ENCODE data around the gene S1PR5. TPM values are rescaled to one million over a fixed set of nuclear protein-coding genes. Genes with fewer than 3 reads are reported as not detected.

The S1PR5 gene
- total RNA-seq, 1 donor from 2014 or later, result not detected

DNA sequence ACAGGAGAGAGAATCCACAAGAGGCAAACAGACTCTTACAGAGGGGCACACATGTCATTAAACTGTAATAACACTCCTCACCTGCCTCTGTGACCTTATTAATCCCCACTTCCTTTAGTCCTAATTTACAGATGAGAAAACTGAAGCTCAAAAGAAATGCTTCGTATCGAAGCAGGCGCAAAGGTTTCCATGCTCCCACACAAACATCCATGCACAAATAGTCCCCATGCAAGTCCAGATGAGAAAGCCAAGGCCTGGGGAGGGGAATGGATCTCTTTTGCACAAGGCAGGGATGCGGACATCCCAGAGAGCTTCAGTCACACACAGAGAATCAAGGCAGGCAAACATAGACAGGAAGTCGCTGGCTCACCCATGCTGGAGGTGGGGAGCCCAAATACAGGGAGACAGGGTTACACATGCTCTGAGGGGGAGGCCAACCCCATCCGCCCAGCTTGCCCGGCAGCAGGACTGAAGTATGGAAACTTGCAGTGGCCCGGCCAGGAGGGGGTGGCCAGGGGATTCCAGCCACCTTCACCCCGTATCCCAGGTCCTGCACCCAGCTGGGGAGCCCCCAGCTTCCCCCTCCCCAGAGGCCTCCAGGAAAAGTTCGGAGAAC, 468 bp downstream of the S1PR5 start:
- DNase-seq (ENCODE audit: low read depth in 2 of 2), result no peak

DNA sequence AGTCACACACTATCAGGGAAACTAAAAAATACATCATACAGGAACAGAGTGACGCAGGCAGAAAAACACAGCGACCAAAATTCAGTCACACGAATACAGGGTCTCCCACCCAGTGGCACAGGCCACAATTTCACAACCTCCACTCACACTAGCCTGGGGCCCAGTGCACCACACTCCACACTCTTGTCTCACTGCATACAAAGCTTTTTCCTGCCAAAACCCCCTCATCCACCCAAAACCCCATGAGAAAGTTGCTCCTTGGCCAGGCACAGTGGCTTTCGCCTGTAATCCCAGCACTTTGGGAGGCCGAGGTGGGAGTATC, 1.2 kb downstream of the S1PR5 start:
- DNase-seq (ENCODE audit: low read depth in 2 of 2), result no peak

DNA sequence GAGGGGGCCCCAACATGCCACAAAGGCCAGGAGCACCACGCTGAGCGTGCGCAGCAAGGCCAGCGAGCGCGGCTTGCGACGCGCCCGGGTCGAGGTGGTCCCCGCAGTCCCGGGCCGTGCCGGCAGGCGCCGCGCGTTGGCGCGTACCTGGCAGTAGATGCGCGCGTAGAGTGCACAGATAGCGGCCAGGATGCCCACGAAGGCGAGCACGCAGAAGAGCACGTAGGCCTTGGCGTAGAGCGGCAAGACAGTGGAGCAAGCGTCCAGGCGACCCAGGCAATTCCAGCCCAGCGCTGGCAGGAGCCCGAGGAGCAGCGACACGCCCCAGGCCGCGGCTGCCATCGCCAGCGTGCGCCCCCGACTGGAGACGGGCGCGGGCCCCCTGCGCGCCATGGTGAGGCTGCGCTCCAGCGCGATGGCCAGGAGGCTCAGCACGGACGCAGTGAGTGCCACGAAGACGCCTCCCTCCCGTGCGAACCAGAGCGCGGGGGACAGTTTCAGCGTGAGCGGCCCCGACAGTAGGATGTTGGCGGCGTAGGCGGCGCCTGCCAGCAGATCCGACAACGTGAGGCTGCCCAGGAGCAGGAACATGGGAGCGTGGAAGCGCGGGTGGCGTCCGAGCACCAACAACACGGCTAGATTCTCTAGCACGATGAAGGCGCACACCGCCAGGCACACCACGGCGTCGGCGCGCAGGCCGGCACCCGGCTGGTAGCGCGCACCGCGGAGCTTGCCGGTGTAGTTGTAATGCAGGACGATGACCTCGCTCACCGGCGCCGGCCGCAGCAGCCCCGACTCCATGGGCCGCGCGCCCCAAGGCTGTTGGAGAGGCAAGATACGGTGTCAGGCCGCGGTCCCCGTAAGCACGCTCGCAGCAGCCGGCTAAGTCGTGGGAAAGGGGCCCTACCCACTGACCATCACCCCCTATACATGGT, 2.8 kb downstream of the S1PR5 start:
- DNase-seq (ENCODE audit: low read depth in 2 of 2), result peak in 1 of 2 donors; percentile 40

DNA sequence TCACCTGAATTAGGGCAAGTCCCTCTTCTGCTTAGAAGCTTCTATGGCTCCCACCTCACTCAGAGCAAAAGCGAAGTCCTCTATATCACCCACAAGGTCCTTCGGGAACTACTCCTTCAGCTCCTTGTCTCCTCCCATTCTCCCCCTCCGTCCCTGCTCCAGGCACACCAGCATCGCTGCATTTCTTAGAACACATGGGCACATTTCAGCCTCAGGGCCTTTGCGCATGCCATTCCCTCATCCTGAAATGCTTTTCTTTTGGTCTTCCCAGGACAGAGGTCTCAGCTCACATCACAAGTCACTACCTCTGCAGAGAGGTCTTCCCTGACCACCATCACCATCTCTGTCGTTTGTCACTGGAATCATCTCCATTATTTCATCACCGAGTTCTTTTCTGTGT, 4.0 kb downstream of the S1PR5 start:
- DNase-seq (ENCODE audit: low read depth in 2 of 2), result no peak

DNA sequence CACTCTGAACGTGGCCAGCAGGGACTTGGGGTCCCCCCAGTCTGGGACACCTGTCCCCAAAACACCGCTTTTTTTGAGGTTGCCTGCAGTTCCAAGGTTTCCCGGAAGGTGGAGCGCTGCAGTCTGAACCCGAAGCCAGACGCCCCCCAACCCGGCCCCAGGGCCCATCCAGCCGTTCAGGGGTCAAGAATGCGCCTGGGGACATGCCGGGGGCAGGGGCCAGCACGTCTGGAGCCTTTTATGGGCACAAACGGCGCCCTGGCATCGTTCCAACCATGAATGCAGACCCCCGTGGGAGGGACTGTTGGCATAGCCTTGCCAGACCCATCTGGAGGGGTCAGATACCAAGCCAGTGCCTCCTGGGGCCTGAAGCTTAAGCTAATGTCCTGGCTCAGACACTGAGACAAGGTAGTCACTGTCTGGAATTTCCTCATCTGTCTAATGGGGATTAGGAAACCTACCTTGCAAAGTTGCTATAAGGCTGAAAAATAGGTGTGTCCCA, 6.9 kb downstream of the S1PR5 start:
- DNase-seq (ENCODE audit: low read depth in 2 of 2), result no peak

DNA sequence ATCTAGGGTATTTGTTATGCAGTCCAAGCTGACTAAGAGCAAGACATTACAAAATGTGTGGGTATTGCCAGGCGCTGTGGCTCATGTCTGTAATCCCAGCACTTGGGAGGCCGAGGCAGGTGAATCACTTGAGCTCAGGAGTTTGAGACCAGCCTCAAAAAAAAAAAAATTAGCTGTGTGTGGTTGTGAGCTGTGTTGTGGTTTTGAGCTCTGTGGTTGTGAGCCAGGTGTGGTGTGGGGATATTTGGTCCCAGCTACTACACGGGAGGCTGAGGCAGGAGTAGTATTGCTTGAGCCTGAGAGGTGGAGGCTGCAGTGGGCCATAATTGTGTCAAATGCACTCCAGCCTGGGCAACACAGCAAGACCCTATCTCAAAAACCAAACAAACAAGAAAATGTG, 8.5 kb downstream of the S1PR5 start:
- DNase-seq (ENCODE audit: low read depth in 2 of 2), result no peak

DNA sequence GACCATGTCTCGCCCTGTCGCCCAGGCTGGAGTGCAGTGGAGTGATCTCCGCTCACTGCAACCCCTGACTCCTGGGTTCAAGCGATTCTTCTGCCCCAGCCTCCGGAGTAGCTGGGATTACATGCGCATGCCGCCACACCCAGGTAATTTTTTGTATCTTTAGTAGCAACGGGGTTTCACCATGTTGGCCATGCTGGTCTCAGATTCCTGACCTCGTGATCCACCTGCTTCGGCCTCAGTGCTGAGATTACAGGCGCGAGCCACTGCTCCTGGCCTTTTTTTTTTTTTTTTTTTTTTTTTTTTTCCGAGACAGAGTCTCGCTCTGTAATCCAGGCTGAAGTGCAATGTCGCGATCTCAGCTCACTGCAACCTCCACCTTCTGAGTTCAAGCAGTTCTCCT, 9.2 kb downstream of the S1PR5 start:
- no peak for DNase-seq (ENCODE audit: low read depth in 2 of 2)

DNA sequence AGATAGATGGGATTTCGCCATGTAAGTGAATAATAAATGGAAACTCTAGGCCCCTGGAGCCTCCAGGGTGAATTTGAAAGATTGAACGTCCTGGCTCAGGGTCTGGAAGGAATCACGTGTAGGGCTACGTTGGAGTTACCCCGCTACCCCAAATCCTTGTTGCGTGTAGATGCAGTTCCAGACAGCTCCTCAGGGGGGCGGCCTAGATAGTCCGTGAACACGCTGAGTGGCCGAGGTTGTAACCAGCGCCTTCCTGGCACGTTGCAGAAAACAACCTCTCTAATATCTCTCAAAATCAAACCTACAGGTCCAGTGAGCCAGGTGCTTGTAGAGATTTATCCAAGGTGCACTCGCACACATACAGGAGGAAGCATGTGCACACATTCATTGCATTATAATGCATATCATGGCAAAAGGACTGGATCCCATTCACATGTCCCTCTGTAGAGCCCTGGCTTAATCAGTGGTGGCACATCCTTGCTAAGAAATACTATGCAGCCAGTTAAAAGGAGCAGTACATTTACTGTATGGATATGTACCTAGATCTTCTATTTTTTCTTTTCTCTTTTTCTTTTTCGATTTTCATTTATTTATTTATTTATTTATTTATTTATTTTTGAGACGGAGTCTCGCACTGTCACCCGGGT, 11.5 kb downstream of the S1PR5 start:
- DNase-seq (ENCODE audit: low read depth in 2 of 2), result peak in 1 of 2 donors; percentile 71

DNA sequence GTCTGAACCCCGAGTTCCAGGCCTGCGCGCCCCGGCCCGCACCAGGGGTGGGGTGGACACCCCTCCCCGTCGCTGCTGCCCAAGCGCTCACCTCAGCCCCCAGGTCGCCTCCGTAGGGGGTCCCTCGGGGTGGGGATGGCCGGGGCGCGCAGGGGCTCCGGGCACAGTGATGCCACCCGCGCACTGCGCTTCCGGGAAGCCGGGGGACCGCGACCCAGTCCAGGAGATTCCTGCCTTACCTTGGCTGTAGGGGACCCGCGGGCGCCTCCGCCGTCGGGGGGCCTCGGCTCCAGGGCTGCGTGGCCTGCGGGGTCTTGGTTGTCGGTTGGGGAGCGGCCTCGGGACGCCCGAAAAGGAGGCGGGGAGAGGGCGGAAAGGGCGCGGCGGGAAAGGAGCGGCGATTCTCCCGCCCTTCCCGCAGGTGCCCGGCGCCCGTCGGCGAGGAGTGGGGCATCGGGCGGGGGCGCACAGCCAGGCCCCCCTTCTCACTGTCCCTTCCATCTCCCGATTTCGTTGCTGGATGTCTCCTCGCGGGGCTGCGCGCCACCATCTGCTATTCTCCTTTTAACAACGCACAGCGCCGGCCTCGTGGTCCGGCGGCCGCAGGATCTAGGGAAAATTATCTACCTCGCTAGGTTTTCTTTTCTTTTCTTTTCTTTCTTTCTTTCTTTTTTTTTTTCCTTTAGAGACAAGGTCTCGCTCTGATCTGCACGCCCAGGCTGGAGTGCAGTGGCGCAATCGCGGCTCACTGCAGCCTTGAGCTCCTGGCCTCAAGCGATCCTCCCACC, 14.1 kb downstream of the S1PR5 start, which contains the start of gene KEAP1:
TSS of gene KEAP1 (minus strand) at position 355 of the 788 bp plus-strand sequence. CDS start 3,323 bp downstream, outside the sequence.
- DNase-seq (ENCODE audit: low read depth in 2 of 2), result peak in 1 of 2 donors; percentile 36

DNA sequence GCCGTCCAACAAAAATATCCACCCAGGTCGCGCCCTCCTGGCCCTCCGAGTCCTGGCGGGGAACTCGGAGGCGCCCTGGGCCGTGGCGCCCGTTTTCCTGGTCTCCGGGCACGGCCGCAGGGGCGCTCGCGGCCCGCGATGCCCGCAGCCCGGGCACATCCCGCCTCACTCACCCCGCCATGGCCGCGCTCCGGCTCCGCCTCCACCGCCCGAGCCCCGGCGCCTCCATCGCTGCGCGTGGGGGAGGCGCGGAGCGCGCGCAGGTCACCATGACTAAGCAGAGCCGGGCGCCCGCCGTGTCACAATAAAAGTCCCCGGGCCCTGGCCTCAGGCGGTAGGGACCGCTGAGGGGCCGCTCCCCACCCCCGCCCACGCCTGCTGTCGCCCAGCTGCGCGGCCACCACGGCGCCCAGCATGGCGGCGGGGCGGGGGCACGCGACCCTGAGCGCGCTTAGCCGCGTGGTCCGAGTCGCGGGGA, 14.7 kb downstream of the S1PR5 start:
- peak; percentile 84 to 94 for DNase-seq (ENCODE audit: low read depth in 2 of 2)

DNA sequence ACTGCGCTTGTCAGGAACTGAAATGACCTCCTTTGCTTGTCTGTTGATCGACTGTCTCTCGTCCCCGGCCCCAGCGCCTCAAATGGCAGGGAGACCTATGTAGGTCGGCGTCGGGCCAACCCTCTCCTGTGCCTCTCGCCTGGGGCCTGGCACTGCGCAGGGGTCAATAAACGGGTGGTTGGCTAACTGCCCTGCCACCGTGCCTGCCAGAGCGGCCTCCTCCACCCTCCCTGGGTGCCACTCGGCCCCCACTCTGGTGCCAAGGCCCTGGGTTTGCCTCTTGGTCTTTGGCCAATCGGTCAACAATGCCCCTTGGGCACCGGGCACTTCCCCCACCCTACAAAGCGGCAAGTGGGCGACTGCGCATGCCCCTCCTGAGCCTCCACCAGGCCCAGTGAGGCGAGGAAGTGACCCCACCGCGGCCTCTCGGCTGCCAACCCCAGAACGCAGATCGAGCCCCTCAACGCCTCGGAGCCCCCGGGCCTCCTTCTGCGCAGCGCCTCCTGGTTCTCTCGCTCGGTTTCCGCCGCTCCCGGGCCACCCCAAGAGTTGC, 15.2 kb downstream of the S1PR5 start:
- peak in 1 of 2 donors; percentile 65 for DNase-seq (ENCODE audit: low read depth in 2 of 2)

DNA sequence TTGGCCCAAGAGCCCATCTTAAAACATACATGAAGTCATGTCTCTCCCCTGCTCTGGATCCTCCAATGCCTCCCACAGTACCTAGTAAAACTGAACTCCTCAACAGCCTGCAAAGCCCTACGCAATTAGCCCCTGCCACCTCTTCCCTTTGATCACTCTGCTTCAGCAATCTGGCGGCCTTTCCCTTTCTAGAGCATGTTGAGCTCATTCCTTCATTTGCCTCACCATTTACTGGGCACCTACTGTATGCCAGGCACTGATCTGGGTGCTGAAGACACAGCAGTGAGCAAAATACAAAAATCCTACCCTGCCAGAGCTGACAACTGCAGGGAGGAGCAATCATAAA, 17.0 kb downstream of the S1PR5 start:
- DNase-seq (ENCODE audit: low read depth in 2 of 2), result no peak

DNA sequence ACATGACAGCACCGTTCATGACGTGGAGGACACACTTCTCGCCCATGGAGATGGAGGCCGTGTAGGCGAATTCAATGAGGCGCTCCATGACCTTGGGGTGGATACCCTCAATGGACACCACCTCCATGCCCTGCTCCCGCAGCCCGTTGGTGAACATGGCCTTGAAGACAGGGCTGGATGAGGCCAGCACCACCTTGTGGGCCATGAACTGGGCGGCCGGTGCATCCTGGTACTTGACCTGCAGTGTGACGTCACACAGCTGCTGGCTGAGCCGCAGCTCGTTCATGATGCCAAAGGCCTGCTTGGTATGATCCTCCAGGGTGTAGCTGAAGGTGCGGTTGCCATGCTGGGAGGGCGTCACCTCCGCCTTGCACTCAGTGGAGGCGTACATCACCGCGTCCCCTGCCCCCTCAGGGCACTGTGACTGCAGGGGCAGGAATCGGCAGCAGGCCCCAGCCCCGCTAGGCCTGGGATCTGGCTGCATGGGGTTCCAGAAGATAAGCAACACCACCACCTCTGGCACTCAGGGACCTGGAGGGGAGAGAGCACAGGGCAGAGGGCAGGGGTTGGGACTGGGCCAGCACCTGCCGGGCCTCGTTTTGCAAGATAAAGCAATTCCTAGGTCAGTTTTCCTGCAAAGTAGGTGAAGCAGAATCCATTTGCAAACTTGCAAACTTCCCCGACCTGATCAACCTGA, 17.5 kb downstream of the S1PR5 start:
- no peak for DNase-seq (ENCODE audit: low read depth in 2 of 2)

DNA sequence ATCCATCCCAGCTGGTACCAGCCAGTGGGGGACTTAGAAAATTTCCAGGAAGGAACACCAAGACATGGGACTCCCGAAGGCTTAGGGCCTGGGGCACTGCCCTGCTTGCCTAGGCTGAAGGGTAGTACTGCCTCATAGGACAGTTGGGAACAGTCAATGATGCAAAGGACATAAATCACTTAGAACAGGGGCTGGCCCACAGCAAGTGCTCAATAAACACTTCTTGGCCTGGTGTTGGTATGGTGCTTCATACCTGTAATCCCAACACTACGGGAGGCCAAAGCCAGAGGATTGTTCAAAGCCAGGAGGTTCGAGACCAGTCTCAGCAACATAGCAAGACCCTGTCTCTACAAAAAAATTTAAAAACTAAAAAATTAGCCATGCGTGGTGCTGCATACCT, 19.9 kb downstream of the S1PR5 start:
- no peak for DNase-seq (ENCODE audit: low read depth in 2 of 2)

DNA sequence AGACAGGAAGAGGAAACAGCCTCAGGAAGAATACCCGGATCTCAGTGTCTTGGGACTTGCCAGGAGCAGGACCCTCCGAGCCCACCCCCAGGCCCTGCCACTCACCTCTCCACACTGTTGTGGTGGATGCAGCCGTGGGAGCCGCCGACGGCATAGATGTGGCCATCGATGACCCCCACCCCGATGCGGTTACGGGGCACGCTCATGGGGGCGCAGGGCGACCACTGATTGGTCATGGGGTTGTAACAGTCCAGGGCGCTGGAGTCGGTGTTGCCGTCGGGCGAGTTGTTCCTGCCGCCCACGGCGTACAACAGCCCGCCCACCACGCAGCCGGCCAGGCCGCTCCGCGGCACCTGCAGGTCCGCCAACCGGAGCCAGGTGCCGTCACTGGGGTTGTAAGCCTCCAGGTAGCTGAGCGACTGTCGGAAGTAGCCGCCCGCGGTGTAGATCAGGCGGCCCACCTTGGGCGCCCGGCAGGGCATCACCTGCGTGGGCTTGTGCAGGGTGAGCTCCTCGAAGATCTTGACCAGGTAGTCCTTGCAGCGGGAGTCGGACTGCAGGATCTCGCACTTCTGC, 25.7 kb downstream of the S1PR5 start:
- no peak for DNase-seq (ENCODE audit: low read depth in 2 of 2)

DNA sequence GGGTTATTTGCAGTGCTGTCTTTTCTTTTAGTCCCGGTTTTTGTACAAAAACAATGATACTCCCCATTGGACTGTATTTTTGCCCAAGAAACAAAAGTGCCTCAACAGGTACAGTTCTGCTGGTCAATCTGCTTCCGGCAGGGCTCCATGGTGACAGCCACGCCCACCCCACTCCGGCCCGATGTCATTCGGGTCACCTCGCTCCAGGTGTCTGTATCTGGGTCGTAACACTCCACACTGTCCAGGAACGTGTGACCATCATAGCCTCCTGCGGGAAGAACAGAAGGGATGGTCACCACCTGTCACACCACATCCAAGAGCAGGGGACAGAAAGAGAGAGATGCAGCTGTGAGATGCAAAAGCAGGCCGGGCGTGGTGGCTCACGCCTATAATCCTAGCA, 30.7 kb downstream of the S1PR5 start:
- no peak for DNase-seq (ENCODE audit: low read depth in 2 of 2)

DNA sequence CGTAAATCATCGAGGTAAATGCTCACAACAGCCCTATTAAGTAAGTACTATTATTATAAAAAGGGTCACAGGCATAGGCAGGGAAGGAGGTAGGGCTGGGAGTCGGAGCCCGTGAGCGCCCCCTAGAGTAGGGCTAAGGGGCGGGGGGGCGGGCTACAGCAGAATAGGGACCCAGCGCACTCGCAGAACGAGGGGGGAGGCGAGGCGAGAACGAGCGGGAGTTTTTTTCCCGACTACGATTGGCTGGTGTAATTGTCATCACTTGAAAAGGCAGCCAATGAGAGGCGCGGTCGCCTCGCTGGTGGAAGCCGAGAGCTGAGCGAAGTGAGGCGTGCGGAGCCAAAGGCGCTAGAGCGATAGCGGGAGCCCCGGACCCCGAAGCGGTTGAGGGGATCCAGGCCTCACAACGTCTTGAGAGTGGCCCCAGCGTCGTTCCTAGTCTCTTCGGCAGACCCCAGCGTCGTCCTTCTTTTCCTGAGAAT, 38.3 kb downstream of the S1PR5 start:
- peak; percentile 88 to 95 for DNase-seq (ENCODE audit: low read depth in 2 of 2)

DNA sequence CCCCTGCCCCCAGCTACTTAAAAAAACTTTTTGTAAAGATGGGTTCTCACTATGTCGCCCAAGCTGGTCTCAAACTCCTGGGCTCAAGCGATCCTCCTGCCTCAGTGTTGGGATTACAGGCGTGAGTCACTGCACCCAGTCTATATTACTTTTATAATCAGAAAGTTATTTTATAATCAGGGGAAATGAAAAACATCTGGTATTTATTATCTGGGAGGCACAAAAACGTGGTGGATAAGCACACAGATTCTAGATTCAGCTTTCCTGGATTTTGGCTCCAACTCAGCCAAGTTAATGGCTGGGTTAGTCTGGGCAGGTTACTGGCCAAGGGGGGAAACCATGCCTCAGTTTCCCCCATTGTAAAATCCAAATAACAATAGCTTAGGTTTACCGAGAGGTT, 38.8 kb downstream of the S1PR5 start:
- DNase-seq (ENCODE audit: low read depth in 2 of 2), result no peak

DNA sequence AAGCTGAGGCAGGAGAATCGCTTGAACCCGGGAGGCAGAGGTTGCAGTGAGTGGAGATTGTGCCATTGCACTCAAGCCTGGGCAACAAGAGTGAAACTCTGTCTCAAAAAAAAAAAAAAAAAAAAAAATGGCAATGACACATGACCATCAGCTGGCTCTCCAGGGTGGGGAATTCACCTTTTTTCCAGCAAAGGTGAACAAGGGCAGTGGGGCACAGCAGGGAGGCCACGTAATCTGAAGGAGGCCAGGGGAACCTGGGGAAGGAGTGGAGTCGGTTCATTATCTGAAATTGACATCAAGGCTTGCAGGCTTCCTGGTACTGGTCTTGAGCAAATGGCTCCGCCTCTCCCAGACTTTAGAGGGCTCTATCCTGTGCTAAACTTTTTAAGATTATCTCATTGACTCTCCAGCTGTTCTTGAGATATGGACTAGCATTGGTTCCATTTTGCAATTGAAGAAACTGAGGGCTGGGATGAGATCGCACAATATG, 42.2 kb downstream of the S1PR5 start:
- DNase-seq (ENCODE audit: low read depth in 2 of 2), result no peak

DNA sequence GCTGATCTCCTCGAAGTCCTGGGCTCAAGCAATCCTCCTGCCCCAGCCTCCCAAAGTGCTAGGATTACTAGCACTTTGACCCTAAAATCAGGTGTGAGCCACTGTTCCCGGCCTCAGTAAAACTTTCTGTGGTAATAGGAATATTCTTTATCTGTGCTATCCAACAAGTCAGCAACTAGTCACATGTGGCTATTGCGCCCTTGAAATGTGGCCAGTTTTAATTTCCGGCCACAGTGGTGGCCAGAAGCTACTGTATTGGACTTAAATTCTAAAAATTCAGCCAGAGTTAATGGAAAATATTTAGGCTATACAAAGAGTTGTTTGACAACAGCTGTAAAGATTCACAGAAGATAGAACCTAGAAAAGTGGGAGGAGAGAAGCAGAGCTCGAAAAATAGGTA, 44.1 kb downstream of the S1PR5 start:
- no peak for DNase-seq (ENCODE audit: low read depth in 2 of 2)
